Measurements from ENCODE around the gene PTPRM.

DNA sequence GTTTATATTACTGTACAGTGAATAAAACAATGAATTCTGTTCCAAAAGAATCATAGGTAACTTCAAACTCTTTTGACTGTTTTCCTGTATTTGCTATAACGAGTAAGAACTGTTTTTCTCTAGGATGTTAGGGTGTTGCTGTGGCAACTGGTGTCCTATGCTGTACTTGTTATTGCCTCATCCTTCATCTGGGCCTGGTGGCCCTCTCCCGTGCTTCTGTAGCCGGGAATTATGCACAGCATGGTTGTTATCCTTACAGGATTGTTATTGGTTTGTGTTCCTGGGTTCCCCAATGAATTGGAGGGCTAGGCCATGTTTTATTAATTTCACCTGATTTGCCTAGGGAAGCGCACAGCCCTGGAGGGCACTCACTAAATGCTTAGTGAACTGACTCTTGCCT is 279.2 kb downstream of the PTPRM start:
- TF ChIP-seq POLR2A (IDR thresholded peaks at IDR 0.05; ENCODE audit: control extremely low read depth in 1 of 2, low read depth in 2 of 2, low read length in 2 of 2): no peak
- TF ChIP-seq SP2 (IDR thresholded peaks at IDR 0.05; ENCODE audit: low read length): no peak
